K562 (cell line): Measurements from ENCODE around the gene ENDOG. TPM values are rescaled to one million over a fixed set of nuclear protein-coding genes. Genes with fewer than 3 reads are reported as not detected.

Source experiments
- CEBPG ChIP-seq, 3 experiments: fragments of 200-800 bp in 1 of 3; sonication (Bioruptor generic) in 1 of 3; sonication (generic) in 1 of 3; formaldehyde crosslinking in 1 of 3; IDR thresholded peaks in 2 of 3; conservative IDR thresholded peaks in 1 of 3; 2 replicates each; pipeline versions ENCODE4 v1.6.1 to v1.8.0; 2016 to 2022; ENCODE audit warnings: missing compliant biosample characterization in 2 of 3, missing genetic modification characterization in 2 of 3, mild to moderate bottlenecking in 1 of 3, missing genetic modification reagents in 1 of 3
- CHAMP1 ChIP-seq: fragments of 450-650 bp; IDR thresholded peaks from 2 replicates; pipeline ENCODE4 v1.6.1; 2016; ENCODE audit warnings: mild to moderate bottlenecking
- GTF3C2 ChIP-seq: IDR thresholded peaks from 3 replicates; pipeline ENCODE4 v1.6.1; 2011; ENCODE audit warnings: borderline replicate concordance, mild to moderate bottlenecking, moderate library complexity; ENCODE audit not compliant: insufficient read length; ENCODE audit errors: extremely low read depth
- MYC ChIP-seq, 2 experiments: fragments of 250-450 bp in 1 of 2; sonication (Bioruptor Pico) in 1 of 2; IDR thresholded peaks; 2 replicates each; pipeline versions ENCODE4 v1.5.1 to v1.6.1; 2012 to 2021; ENCODE audit warnings: low read depth in 2 of 2, borderline replicate concordance in 1 of 2, improper control_type of control experiment in 1 of 2, low read length in 1 of 2, mild to moderate bottlenecking in 1 of 2, moderate library complexity in 1 of 2
- NELFE ChIP-seq: IDR thresholded peaks from 2 replicates; pipeline ENCODE4 v1.6.1; 2011; ENCODE audit warnings: mild to moderate bottlenecking; ENCODE audit not compliant: insufficient read depth, insufficient read length
- NR0B1 ChIP-seq: fragments of 450-650 bp; IDR thresholded peaks from one replicate; pipeline ENCODE4 v1.6.1; 2018; ENCODE audit warnings: mild to moderate bottlenecking, moderate library complexity; ENCODE audit not compliant: partially characterized antibody
- PCBP1 ChIP-seq: fragments of 200-400 bp; formaldehyde crosslinking; IDR thresholded peaks from 2 replicates; pipeline ENCODE4 v1.6.1; 2018; ENCODE audit warnings: mild to moderate bottlenecking, low read depth, low read length; ENCODE audit not compliant: poor library complexity, severe bottlenecking
- SNAPC5 ChIP-seq: fragments of 250-450 bp; sonication (Bioruptor Pico); IDR thresholded peaks from 2 replicates; pipeline ENCODE4 v1.8.0; 2021; ENCODE audit warnings: moderate library complexity, mild to moderate bottlenecking, inconsistent platforms
- TEAD1 ChIP-seq, 2 experiments: fragments of 450-650 bp in 1 of 2; sonication (generic) in 1 of 2; formaldehyde crosslinking; IDR thresholded peaks; 2 replicates each; pipeline versions ENCODE4 v1.4.0 to v1.8.0; 2020 to 2022; ENCODE audit warnings: mild to moderate bottlenecking in 2 of 2, missing genetic modification reagents in 1 of 2
- TFAP4 ChIP-seq: sonication (generic); formaldehyde crosslinking; IDR thresholded peaks from 2 replicates; pipeline ENCODE4 v1.8.0; 2022; ENCODE audit warnings: missing genetic modification reagents, mild to moderate bottlenecking, moderate library complexity, borderline replicate concordance
- ZNF143 ChIP-seq: sonication (generic); formaldehyde crosslinking; IDR thresholded peaks from 2 replicates; pipeline ENCODE4 v1.9.0; 2022; ENCODE audit warnings: mild to moderate bottlenecking, missing genetic modification reagents
- ZNF41 ChIP-seq: fragments of 250-450 bp; sonication (Bioruptor Pico); conservative IDR thresholded peaks from 2 replicates; pipeline ENCODE4 v1.4.0; 2020; ENCODE audit warnings: mild to moderate bottlenecking
- ZNF512 ChIP-seq: IDR thresholded peaks from 2 replicates; pipeline ENCODE4 v1.6.1; 2016; ENCODE audit warnings: missing genetic modification characterization, missing compliant biosample characterization
- ZNF699 ChIP-seq: fragments of 250-450 bp; sonication (Bioruptor Pico); IDR thresholded peaks from 2 replicates; pipeline ENCODE4 v1.8.0; 2021; ENCODE audit warnings: mild to moderate bottlenecking, moderate library complexity; ENCODE audit not compliant: insufficient replicate concordance
- polyA plus RNA-seq, 8 experiments: library from polyadenylated mRNA; depleted of rRNA in 4 of 8; stranded (reverse) in 5 of 8; unstranded in 3 of 8; fragments of >200 nt; fragmentation: Nextera tagmentation in 2 of 8; fragmentation: Illumina TruSeq in 1 of 8; extraction: Ambion mirVana in 2 of 8; extraction: Trizol in 1 of 8; gene quantifications; 2 replicates each; pipeline versions ENCODE4 v1.2.1 to v1.2.3, GENCODE V29; 2011 to 2014; ENCODE audit warnings: inconsistent platforms in 1 of 8, missing spikeins in 1 of 8
- total RNA-seq, 7 experiments: library from RNA; depleted of rRNA in 6 of 7; stranded (reverse); fragments of >200 nt in 6 of 7; fragmentation: Illumina TruSeq in 2 of 7; extraction: Trizol in 2 of 7; gene quantifications; 2 replicates each; pipeline versions ENCODE4 v1.2.1 to v1.2.3, GENCODE V29; 2011 to 2021; ENCODE audit warnings: low replicate concordance in 1 of 7

Gene ENDOG
- total and polyA plus RNA-seq, 9 of the 15 experiments (the other 6 are each of a cell fraction or from before 2014, with no cell fraction given) = 1.2 to 91.0 (median 25.5) TPM

GRCh38 chr9:128771745-128772519, 46.4 kb upstream of the ENDOG start, which contains the start of gene ZER1 (continued):
- peak; percentile 83 for TF ChIP-seq MYC (IDR thresholded peaks at IDR 0.05; ENCODE audit: low read depth, low read length)
- peak; percentile 76; the same call in 1 of the 2 replicates for TF ChIP-seq MYC (CRISPR knock-in tag; IDR thresholded peaks at IDR 0.05; ENCODE audit: borderline replicate concordance, low read depth)
- TF ChIP-seq PCBP1 = peak; percentile 61
- peak in 1 of 2 experiments; percentile 65; a peak in 1 of 4 replicates for TF ChIP-seq TEAD1 (CRISPR knock-in tag; IDR thresholded peaks at IDR 0.05)
- no peak for TF ChIP-seq NELFE
- no peak for TF ChIP-seq ZNF143 (CRISPR knock-in tag)
- 0 out of 2 replicates have a peak, but pooled peaks have one; percentile 19 for TF ChIP-seq ZNF41 (CRISPR knock-in tag)
- no peak for TF ChIP-seq CHAMP1
- no peak for TF ChIP-seq NR0B1
- peak; percentile 87 for TF ChIP-seq TFAP4 (CRISPR knock-in tag)
- TF ChIP-seq SNAPC5 (CRISPR knock-in tag) = no peak
- no peak for TF ChIP-seq ZNF512 (tag)
- no peak for TF ChIP-seq ZNF699 (CRISPR knock-in tag)
- peak; percentile 3 for TF ChIP-seq GTF3C2
- TF ChIP-seq CEBPG (CRISPR knock-in tag; IDR thresholded peaks at IDR 0.05) = no peak; the same call in 1 of the 2 replicates
- no peak for TF ChIP-seq CEBPG (tag; conservative IDR thresholded peaks at IDR 0.05 in 1 of 2, IDR thresholded peaks at IDR 0.05 in 1 of 2)
